Skin of body (tissue), 2 donors: ENCODE data around the gene PRDM1. TPM values are rescaled to one million over a fixed set of nuclear protein-coding genes. Genes with fewer than 3 reads are reported as not detected.
A peak's percentile ranks its signal among the peaks of the same experiment; 100 is the strongest.

Source experiments
- DNase-seq: peaks from one replicate; lab custom pipeline; 2025; lab: John Stamatoyannopoulos, UW
- total RNA-seq: library from RNA; depleted of rRNA; stranded (reverse); fragments of >200 nt; gene quantifications from one replicate; pipeline ENCODE4 v1.2.3, GENCODE V29; 2014

Gene PRDM1
- total RNA-seq, 1 donor from 2014 or later: 15.1 TPM

GRCh38 chr6:106097411-106098231 is 11.5 kb downstream of the PRDM1 start:
- DNase-seq: peak; percentile 68

GRCh38 chr6:106098383-106099234 is 12.5 kb downstream of the PRDM1 start:
- DNase-seq: peak; percentile 50

GRCh38 chr6:106099235-106099537 is 13.1 kb downstream of the PRDM1 start:
- no peak for DNase-seq

GRCh38 chr6:106100755-106101154 is 14.6 kb downstream of the PRDM1 start:
- DNase-seq: no peak

- DNase-seq: no peak
Measured at GRCh38 chr6:106101466-106101865, 15.3 kb downstream of the PRDM1 start.

- DNase-seq: no peak
Measured at GRCh38 chr6:106102034-106102433, 15.9 kb downstream of the PRDM1 start.

- DNase-seq: no peak
Measured at GRCh38 chr6:106102967-106103727, 17.0 kb downstream of the PRDM1 start.

GRCh38 chr6:106103728-106104109 is 17.6 kb downstream of the PRDM1 start:
- DNase-seq: no peak

GRCh38 chr6:106104476-106104875 is 18.3 kb downstream of the PRDM1 start:
- no peak for DNase-seq

- DNase-seq: no peak
Measured at GRCh38 chr6:106104941-106105340, 18.8 kb downstream of the PRDM1 start.

GRCh38 chr6:106105493-106105892 is 19.4 kb downstream of the PRDM1 start:
- DNase-seq: no peak

- DNase-seq: no peak
Measured at GRCh38 chr6:106106276-106107042, 20.3 kb downstream of the PRDM1 start.

- DNase-seq: no peak
Measured at GRCh38 chr6:106107043-106107613, 21.0 kb downstream of the PRDM1 start.

GRCh38 chr6:106108129-106108528 is 22.0 kb downstream of the PRDM1 start:
- no peak for DNase-seq

GRCh38 chr6:106109029-106109428 is 22.9 kb downstream of the PRDM1 start:
- DNase-seq: no peak

- no peak for DNase-seq
Measured at GRCh38 chr6:106110164-106110826, 24.2 kb downstream of the PRDM1 start.

GRCh38 chr6:106112433-106112832 is 26.3 kb downstream of the PRDM1 start:
- DNase-seq: no peak

GRCh38 chr6:106113256-106113959 is 27.3 kb downstream of the PRDM1 start:
- DNase-seq: no peak

GRCh38 chr6:106114492-106114891 is 28.4 kb downstream of the PRDM1 start:
- DNase-seq: no peak

GRCh38 chr6:106115286-106115685 is 29.1 kb downstream of the PRDM1 start:
- DNase-seq: no peak
